SU-DHL-6 (cell line): Measurements from ENCODE around the gene MGAT5.

ENCODE experiments used
- H2AFZ ChIP-seq: fragments of 200-600 bp; sonication (generic); 2 replicates; pipeline ENCODE4 v1.6.1; 2014; ENCODE audit warnings: low read depth, mild to moderate bottlenecking, moderate library complexity, mixed read lengths, antibody characterized with exemption, low read length; ENCODE audit not compliant: severe bottlenecking
- H3F3A ChIP-seq: fragments of 200-600 bp; shearing (Covaris generic); 2 replicates; pipeline ENCODE4 v1.6.0; 2016; ENCODE audit warnings: antibody characterized with exemption, mild to moderate bottlenecking; ENCODE audit not compliant: insufficient read depth
- H3K27ac ChIP-seq: fragments of 200-600 bp; sonication (generic); 2 replicates; pipeline ENCODE4 v1.5.1; 2016; ENCODE audit warnings: low read depth, mild to moderate bottlenecking, low read length, moderate library complexity, mixed read lengths
- H3K27me3 ChIP-seq: fragments of 200-600 bp; sonication (generic), shearing (Covaris generic); 2 replicates; pipeline ENCODE4 v1.6.0; 2014; ENCODE audit warnings: mild to moderate bottlenecking, low read length
- H3K36me3 ChIP-seq: fragments of 200-600 bp; sonication (generic); 2 replicates; pipeline ENCODE4 v1.6.1; 2014; ENCODE audit warnings: mild to moderate bottlenecking, low read length, mixed read lengths
- H3K4me2 ChIP-seq: fragments of 300-600, 200-600 bp; shearing (Covaris generic), sonication (generic); 2 replicates; pipeline ENCODE4 v1.6.0; 2014; ENCODE audit warnings: low read length, low read depth, mild to moderate bottlenecking; ENCODE audit not compliant: poor library complexity, severe bottlenecking
- H3K4me3 ChIP-seq: fragments of 200-600 bp; sonication (generic); 2 replicates; pipeline ENCODE4 v1.5.1; 2014; ENCODE audit warnings: antibody characterized with exemption, low read length, mild to moderate bottlenecking, mixed read lengths; ENCODE audit not compliant: insufficient read depth, poor library complexity, severe bottlenecking
- H3K79me2 ChIP-seq: fragments of 200-600 bp; sonication (generic); 2 replicates; pipeline ENCODE4 v1.6.1; 2014; ENCODE audit warnings: mild to moderate bottlenecking, low read length, moderate library complexity; ENCODE audit not compliant: insufficient read depth
- H3K9ac ChIP-seq: fragments of 200-600 bp; sonication (generic); 2 replicates; pipeline ENCODE4 v1.7.0; 2014; ENCODE audit warnings: mild to moderate bottlenecking, low read length
- H3K9me2 ChIP-seq: fragments of 200-600 bp; sonication (generic); replicated peaks from 2 replicates; pipeline ENCODE4 v1.6.1; 2014; ENCODE audit warnings: low read length; ENCODE audit not compliant: insufficient read depth
- H3K9me3 ChIP-seq: fragments of 200-600 bp; sonication (generic); 2 replicates; pipeline ENCODE4 v1.6.1; 2014; ENCODE audit warnings: low read length, mixed read lengths; ENCODE audit not compliant: insufficient read depth
- H4K20me1 ChIP-seq: fragments of 200-600 bp; sonication (generic); 2 replicates; pipeline ENCODE4 v1.6.1; 2014; ENCODE audit warnings: low read depth, mild to moderate bottlenecking, antibody characterized with exemption, low read length, moderate library complexity, mixed read lengths
- CTCF ChIP-seq: fragments of 200-600 bp; sonication (generic); IDR thresholded peaks from one replicate; pipeline ENCODE4 v1.5.1; 2017; ENCODE audit warnings: antibody characterized with exemption, mild to moderate bottlenecking, low read length, moderate library complexity; ENCODE audit not compliant: insufficient read depth, poor library complexity, severe bottlenecking
- EZH2phosphoT487 ChIP-seq: fragments of 200-600 bp; sonication (generic), shearing (Covaris generic); conservative IDR thresholded peaks from 2 replicates; pipeline ENCODE4 v1.6.1; 2018; ENCODE audit warnings: mild to moderate bottlenecking, antibody characterized with exemption, low read length, moderate library complexity, mixed read lengths

MGAT5 gene

GRCh38 chr2:134385195-134385594, 131.3 kb downstream of the MGAT5 start:
- Histone ChIP-seq H3K9me3 (no peaks in the 10 kb centered on the region), H3K27me3 (no peaks in the 10 kb centered on the region), H3K4me2 (no peak overlapping the region), H3K4me3 (no peak overlapping the region), H4K20me1 (no peaks in the 10 kb centered on the region), H3K79me2 (no peaks in the 10 kb centered on the region), H3K9me2 (no peaks in the 10 kb centered on the region), H3K9ac (no peak overlapping the region), H2AFZ (no peak overlapping the region), H3K27ac (no peak overlapping the region), H3K36me3 (no peaks in the 10 kb centered on the region), H3F3A (no peaks in the 10 kb centered on the region)
- TF ChIP-seq EZH2phosphoT487: no peak
- no peak for TF ChIP-seq CTCF

GRCh38 chr2:134386310-134386709, 132.4 kb downstream of the MGAT5 start:
- Histone ChIP-seq H3K4me2 (no peak overlapping the region), H3K27ac (no peak overlapping the region), H3K79me2 (no peaks in the 10 kb centered on the region), H3F3A (no peaks in the 10 kb centered on the region), H3K36me3 (no peaks in the 10 kb centered on the region), H2AFZ (no peak overlapping the region), H3K9me3 (no peaks in the 10 kb centered on the region), H3K27me3 (no peaks in the 10 kb centered on the region), H3K9me2 (no peaks in the 10 kb centered on the region), H4K20me1 (no peaks in the 10 kb centered on the region), H3K4me3 (no peak overlapping the region), H3K9ac (no peak overlapping the region)
- TF ChIP-seq CTCF (no peak), EZH2phosphoT487 (no peak)

- Histone ChIP-seq H3K4me3 (no peak overlapping the region), H3K27ac (no peak overlapping the region), H3K9me2 (no peaks in the 10 kb centered on the region), H2AFZ (no peak overlapping the region), H3K9me3 (no peaks in the 10 kb centered on the region), H3F3A (no peaks in the 10 kb centered on the region), H4K20me1 (no peaks in the 10 kb centered on the region), H3K4me2 (no peak overlapping the region), H3K27me3 (no peaks in the 10 kb centered on the region), H3K9ac (no peak overlapping the region), H3K36me3 (no peaks in the 10 kb centered on the region), H3K79me2 (no peaks in the 10 kb centered on the region)
- TF ChIP-seq EZH2phosphoT487: no peak
- no peak for TF ChIP-seq CTCF
Measured at GRCh38 chr2:134389381-134389780, 135.5 kb downstream of the MGAT5 start.
